NCI-H1105 (cell line): ENCODE measurements around the gene FCER1G.
"Not testable (repeated sequence)": the region's sequence is repeated elsewhere in the genome, so short reads cannot be mapped to it uniquely, and the experiment has no call there.

ENCODE experiments used
- DNase-seq: peaks from one replicate; lab custom pipeline; 2025; lab: John Stamatoyannopoulos, UW

The FCER1G gene

DNA sequence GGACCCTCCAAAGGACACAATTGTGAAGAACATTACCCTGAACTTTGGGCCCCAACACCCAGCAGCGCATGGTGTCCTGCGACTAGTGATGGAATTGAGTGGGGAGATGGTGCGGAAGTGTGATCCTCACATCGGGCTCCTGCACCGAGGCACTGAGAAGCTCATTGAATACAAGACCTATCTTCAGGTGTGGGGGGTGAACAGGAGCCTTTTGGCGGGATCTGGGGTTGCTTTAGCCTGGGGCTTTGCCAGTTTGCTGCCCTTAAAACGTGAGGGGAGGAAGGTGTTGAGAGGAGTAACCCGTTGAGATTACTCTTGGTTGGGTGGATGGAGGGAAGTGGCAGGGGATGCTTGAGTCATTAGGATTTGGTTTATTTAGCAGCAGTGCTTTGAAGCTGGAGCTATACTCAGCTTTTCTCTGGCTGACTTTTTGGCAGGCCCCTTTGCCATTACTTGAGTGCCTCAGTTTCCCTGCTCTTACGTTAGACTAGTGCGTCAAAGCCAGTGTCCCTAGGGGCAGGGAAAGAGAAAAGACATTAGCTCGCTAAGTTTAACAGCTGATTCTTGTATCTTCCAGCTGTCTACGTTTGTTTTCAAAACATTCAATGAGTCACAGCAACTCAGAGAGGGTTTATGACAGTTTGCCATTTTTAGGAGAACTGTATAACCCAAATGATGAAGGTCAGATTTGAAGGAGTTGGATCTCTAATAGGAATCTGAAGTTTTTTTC, 8.5 kb upstream of the FCER1G start:
- no peak for DNase-seq

DNA sequence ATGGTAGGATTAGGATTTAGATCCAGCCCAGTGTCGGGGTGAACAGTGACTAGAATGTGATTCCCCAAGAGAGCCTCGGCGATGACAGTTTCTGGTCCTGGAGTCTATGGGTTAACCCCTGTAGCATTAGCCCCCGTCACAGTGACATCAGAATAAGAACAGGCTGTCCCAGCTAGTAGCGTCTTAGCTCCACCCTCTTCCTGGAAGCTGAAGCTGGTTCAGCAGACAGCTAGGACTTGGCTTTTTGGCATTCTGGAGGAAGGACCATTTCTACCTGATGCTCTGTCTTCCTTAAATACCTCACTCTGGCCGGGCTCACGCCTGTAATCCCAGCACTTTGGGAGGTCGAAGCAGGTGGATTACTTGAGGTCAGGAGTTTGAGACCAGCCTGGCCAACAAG, 7.9 kb upstream of the FCER1G start:
- DNase-seq, result no peak

DNA sequence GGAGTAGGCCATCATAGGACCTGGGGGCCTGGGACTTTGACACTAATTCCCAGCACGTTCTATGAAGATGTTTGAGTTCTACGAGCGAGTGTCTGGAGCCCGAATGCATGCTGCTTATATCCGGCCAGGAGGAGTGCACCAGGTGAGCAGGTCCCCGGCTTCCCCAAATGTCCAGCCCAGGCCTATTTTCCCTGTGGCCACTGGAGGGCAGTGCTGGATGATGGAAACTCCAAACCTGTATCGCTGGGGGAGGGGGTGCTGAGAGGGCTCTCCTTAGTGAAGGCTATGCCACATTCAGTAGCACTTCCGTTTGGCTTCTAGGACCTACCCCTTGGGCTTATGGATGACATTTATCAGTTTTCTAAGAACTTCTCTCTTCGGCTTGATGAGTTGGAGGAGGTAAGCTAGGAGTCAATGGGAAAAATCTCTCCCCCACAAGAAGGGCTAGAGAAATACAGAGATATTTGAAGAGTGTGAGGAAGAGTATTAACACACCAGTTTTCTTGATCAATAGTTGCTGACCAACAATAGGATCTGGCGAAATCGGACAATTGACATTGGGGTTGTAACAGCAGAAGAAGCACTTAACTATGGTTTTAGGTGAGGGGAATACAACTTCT, 5.2 kb upstream of the FCER1G start:
- peak; percentile 55 for DNase-seq

DNA sequence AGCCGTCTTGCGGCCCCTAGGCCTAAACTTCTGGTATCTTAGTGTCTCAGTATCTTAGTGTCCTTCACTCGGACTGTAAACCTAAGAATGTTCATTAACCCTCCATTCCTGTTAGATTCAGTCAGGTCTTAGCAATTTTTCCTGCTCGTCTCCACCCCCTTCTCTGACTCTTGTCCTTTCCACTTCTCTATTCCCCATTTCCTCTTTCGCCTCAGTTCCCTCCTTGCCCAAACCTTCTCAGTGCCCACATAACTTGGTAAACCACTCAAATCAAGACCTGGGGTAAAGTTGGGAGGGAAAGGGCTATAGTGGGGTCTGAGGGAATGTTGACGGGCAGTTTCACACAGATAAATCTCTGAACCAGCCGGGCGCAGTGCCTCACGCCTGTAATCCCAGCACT, 726 bp upstream of the FCER1G start:
- DNase-seq, result no peak

DNA sequence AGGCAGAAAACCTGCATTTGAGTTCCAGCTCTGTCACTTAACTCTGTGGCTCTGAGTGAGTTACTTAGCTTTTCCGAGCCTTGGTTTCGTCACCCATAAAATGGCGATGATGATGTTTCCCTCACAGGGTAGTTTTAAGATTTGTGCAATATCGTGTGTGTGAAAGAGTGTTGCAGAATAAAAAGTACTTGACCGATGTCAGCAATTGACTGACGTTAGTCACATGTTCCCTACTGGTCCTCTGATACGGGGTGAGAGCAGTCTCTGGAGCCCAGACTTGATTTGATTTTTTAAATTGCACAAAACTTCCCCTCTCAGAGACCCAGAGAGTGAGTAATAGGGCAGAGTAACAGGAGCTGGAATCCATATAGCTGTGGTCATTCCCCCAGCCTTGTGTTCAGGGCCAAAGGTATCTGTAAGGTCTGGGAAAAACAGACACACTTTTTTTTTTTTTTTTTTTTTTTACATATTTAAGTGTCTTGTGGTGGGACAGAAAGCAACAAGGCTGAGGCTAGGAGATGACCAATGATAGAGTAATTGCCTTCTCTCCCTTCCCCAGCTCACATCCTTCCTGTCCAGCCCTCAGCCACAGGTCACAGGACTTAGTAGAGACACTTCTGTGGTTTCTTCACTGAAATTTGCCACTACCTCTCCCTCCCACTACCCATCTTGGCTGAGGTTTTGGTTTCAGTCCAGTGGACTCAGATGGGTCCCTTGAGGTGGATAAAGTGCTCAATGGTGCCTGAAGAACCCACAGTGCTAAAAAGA, 2.0 kb downstream of the FCER1G start:
- no peak for DNase-seq

DNA sequence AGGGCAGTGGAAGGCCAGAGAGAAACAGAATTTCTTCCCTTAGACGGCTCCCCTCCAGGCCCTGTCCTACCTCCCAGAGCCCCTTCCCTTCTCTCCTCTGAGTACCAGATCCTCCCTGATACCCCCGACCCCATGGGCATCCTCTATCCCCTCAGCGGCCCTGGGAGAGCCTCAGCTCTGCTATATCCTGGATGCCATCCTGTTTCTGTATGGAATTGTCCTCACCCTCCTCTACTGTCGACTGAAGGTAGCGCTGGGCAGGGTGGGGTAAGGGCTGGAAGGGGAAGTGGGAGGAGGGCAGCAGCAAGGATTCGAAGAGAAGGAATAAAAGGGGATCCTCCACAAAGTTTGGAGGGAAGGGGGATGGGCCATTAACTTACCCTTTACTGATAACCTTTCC, 2.7 kb downstream of the FCER1G start:
- no peak for DNase-seq

DNA sequence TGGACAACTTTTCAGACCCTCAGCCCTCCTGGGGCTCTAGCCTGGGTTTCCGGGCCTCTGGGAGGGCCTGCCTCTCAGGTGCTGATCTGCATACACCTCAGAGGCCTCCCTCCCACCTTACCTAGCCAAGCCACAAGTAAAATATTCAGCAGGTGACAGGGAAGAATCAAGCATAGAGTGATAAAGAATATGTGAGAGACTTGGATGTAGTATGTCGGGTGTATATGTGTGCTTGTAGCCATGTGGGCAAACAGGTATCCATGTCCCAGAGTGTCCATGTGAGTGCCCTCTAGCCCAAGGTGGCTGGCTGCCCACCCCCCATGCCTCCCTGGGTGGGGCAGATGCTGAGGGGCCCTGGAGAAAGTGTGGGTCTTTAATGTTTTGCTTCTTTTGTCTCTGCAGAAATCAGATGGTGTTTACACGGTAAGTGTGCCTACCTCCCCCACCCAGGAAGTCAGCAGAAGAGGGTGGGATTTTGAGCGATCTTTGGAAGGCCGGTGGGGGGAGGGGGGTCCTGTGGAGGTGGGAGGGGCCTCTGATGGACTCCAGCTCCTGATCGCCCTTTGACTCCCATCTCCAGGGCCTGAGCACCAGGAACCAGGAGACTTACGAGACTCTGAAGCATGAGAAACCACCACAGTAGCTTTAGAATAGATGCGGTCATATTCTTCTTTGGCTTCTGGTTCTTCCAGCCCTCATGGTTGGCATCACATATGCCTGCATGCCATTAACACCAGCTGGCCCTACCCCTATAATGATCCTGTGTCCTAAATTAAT, 3.4 kb downstream of the FCER1G start:
- DNase-seq, result no peak

DNA sequence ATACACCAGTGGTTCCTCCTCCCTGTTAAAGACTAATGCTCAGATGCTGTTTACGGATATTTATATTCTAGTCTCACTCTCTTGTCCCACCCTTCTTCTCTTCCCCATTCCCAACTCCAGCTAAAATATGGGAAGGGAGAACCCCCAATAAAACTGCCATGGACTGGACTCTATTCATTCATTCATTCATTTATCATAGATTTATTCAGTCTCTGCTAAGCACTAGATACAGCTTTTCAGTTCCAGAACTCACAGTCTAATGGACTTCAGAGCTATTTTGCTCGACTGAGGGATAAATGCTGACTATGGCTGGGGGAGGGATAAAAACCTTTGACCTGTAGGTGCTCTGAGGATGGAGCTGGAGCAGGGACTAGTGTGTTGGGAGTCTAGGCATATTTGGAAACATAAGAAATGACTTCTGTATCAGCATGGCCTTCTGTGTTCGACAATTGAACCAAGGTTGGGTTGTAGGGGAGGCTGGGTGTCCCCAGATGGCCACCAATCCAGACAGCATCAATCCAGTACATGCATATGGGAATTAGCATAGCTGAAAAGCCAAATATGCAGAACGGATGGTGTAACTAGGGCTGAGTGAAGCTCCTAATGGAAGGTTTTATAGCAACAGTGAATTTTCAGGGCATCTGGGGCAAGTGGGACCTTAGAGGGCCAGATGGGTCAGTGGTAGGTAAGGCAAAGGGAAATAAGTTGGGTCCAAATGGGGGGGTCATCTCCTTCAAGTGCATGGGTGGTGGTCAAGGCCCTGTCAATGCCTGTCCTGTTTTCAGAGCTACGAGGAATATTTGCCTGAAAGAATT, 4.2 kb downstream of the FCER1G start:
- DNase-seq, result no peak

DNA sequence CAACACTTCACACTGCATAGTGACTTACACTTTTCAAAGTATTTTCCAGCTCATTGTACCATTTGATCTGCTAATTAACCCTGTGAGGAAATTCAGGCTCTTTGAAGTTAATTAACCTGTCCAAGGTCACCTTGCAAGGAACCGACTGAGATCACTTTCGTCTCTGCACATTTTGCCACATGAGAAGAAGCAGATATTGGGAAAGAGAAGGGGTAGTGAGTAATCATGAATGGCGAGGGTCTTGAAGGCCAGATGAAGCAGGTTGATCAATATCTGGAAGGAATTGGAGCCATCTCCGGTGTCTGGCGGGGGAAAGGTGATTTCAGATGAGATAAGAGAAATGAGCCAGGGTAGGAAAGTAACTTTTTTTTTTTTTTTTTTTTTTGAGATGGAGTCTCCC, 4.9 kb downstream of the FCER1G start:
- DNase-seq, result no peak

DNA sequence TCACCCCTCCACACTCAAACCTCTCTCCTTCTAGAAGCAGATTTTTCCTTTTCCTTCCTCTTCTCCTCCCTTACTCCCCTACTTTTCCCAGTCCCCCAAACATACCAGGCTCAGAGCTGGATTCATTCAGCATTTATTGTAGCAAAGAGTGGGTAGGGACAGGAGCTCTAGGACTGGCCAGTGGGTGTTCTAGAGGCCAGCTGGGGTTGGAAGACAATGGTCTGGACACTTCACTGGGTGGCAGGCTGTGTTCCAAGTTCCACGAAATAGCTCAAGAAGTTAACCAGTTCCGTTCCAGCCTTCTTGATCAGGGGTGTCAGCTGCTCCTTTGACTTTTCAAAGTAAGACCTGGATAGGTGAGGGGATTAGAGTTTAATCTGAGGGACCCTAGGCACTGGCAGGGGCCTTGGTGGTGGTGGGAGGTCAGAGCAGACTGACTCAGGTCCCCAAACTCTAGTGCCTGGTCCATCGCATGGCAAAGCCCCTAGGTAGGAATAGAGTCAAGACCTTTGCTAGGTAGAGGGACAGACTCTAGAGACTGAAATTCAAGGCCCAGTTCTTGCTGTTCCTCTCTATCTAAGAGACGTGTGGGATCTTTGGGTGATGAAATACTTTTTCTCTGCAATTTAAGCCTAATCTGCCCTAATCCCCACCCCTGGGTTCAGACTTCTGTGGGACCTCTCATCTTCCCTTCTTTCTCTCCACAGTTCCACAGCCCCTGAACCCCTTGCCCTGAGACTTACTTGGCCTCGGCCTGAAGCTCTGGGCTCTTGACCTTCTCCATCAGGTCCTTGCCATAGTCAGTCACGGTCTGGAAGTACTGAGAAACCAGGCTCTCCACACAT, 7.3 kb downstream of the FCER1G start:
- DNase-seq, result no peak

DNA sequence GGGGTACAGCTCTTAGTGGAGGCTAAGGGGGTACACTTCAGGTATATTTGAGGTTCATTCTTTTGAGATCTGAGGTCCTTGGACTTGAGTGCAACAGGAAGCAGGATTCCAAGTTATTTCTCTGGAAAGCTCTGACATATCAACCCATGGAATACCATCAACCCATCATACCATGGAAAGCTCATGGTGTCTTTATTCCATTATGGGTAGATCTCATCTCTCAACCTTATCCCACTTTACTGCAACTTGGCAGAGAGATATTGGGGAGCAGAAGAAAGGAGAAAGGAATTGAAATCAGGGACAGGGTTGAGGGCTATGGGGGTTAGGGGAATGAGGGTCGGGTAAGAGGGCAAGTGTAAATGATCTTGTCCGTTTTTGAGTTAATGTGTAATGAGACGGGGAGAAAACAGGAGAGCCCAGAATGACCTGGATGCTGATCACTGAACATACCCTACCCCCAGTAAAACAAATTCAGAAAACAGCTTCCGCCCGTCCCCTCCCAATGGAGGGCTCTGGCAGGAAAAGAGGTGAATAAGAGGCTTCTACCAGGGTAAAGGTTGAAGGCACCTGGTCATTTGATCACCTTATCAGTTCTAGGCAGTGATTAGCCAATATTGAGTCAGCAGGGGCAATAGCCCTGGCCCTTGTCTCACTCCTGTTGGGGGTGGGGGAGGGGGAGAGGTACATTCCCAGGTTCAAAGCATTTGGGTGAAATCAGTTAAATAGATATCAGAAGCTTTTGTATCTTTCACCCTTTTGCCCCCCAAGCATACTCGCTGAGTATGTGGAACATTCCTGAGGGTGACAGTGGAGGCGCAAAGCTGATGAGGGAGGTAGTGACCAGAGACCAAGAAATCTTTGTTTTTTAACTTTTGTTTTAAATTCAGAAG, 9.0 kb downstream of the FCER1G start:
- no peak for DNase-seq

DNA sequence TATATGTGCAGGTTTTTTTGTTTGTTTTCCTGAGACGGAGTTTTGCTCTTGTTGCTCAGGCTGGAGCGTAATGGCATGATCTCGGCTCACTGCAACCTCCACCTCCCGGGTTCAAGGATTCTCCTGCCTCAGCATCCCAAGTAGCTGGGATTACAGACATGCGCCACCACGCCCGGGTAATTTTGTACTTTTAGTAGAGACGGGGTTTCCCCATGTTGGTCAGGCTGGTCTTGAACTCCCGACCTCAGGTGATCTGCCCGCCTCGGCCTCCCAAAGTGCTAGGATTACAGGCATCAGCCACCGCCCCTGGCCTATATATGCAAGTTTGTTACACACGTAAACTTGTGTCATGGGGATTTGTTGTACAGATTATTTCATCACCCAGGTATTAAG, 9.6 kb downstream of the FCER1G start:
- DNase-seq, result not testable (repeated sequence)

DNA sequence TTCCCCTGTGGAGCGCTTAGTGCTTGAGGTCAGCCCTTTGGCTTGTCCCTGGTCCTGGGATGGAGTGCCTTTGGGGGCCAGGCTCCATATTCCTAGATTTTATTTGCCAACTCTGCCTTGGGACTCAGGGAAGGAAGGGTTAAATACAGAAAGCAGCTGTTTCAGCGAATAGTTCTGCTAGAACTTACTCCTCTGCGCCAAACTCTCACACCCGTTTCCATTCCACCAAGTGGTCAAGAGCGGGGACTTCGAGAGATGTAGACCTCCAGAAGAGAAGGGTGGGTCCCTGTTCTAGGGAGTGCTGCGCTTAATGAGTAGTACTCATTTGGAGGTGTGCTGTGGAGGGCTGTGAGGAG, 10.1 kb downstream of the FCER1G start:
- DNase-seq, result no peak

DNA sequence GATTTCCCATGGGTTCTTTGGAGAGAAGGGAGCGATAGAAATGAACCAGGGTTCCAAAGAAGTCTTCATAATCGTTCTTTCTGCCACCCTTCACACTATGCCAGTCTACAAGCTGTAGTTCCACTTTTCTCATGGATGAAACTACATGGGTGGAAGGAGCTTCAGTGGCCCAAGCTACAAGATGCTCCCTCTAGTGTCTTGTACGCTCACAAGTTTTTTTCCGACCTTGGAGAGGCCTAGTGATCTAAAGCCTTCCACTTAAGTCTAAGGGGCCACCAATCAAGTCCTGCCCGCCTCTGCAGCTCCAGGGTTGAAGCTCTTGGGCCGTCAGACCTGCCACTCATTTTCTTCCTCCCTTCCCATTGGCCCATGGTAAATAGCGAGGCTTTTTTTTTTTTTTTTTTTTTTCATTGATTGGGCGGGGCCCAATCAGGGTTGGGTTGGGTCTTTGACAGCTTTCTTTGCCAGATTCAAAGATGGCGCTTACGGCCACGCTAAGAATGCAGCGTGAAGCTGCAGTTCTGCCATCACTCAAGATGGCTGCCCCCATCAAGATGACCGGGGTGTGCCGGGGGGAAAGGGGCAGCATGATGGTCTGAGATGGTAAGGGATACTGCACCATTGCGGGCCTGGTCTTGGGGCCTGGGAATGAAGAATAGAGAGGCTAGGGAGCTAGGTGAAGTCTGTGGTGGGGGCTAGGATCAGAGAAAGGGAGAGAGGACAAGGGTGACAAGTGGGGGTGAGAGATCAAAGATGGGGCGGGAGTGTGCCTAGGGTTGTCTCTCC, 10.6 kb downstream of the FCER1G start, which contains the start of gene TOMM40L:
TSS of gene TOMM40L (plus strand) at position 527 of the 786 bp plus-strand sequence. CDS start 430 bp downstream, outside the sequence.
- DNase-seq, result peak; percentile 96

DNA sequence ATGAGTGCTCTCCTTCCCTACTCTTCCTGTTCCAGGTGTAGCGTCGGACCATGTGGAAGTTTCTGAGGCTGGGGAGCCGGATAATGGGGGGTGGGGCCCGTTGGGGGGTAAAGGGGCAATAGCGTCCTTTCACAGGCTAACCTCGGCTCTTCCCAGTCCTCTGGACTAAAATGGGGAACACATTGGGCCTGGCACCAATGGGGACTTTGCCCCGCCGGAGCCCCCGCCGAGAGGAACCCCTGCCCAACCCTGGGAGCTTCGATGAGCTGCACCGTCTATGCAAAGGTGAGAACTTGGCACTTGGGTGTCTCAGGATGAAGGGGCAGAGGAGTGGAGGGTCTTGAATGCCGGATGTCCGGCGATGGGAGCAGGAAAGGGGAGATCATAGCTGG, 11.2 kb downstream of the FCER1G start:
- DNase-seq, result no peak

DNA sequence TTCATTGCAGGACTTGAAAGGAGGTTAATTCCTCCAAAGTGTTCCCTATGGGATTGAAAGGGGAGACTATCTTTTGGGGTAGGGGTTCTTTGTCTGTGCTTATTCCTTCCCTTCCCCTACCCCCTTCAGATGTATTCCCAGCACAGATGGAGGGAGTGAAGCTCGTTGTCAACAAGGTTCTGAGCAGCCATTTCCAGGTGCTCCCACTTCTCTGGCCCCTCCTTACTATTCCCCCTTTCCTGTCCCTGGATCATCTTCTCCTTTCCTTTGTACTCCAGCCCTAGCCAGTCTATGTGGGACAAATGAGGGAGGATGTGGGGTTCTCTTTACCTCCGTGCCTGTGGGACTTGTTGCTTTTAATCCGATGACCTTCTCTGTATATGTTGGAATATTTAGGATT, 11.7 kb downstream of the FCER1G start:
- no peak for DNase-seq

DNA sequence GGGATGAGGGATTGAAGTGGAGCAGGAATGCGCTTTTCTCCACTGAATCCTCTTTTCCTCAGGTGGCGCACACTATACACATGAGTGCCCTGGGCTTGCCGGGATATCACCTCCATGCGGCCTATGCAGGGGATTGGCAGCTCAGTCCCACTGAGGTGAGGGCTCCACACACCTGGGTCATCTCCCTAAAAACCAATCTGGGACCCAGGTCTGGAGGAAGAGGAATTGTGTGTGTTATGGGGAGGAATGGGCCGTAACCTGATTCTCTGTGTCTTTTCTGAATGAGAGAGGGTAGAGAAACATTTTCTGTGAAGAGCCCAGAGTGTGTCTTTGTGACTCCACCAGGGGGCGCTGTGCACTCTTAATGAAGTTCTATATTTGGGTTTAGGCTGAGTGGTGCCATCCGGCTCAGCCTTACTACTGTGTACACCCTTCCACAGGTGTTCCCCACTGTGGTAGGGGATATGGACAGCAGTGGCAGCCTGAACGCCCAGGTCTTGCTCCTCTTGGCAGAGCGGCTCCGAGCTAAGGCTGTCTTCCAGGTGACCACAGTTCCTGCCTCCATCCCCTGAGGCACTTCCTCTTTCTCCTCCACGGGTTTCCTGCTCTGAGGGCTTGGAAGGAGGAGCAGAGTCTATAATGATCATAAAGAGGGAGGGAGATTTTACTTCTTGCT, 12.2 kb downstream of the FCER1G start:
- peak; percentile 73 for DNase-seq

DNA sequence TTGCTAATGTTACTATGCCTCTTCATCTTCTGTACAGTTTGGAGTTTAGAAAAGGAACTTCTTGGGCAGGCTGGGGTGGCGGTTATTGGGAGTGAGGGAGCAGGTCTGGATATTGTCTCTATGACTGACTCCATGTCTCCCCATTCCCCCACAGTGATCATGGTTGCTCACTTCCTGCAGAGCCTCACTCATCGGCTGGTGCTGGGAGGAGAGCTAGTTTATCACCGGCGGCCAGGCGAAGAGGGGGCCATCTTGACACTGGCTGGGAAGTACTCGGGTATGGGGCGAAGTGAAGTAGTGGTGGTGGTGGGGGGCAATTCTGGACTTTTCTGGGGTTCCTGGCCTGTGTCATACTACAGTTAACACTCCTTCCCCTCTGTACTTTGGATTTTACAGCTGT, 12.9 kb downstream of the FCER1G start:
- no peak for DNase-seq
